Measurements from ENCODE around the gene IRF2BP2.

Gene IRF2BP2

DNA sequence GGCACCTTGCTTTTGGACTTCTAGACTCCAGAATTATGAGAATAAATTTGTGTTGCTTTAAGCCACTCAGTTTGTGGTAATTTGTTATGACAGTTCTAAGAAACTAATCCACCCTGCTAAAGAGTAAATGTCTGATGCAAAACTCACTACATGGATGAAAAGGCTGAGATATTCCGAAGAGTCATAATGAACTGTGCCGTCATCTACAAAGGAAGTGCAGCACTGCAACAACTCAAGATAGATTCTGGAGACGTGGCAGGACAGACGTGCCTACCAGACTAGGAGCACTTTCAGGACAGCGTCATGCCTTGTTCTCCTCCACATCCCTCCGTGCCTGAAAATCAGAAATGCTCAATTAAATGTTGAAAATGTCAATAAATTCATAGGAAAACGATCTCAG is 24.4 kb upstream of the IRF2BP2 start:
- no peak for DNase-seq (ENCODE audit: low spot score)

DNA sequence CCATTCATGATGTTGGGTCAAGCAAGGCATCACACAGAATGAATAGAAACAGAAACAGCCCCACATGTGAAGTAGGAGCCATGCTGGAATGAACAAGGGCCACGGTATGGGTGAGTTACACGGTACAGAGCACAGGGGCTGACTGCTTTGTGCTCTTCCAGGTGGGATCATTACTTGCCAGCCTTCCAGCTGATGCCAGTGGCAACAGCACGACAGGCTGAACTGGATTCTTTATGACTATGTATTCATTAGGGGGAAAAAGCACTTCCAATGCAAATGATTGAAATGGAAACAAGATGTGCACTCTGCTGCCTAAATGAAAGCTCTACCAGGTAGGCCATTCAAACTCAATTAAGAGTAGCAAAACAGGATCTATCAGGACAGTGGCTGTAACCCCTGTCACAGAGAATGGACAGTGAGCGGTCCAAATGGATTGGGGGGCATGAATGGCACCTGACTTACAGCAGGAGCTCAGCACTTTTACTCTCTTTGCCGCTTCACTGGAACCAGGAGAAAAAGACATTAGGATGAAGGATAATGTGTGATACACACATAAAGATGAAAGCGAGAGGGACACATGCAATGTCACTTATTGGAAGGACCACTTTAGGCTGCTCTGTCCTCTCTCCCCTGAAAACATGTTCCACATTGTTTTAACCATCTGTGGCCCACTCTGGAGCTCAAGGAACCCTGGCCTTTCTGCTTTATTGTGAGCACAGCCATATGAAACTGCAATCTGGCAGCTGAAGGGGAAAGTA is 23.4 kb upstream of the IRF2BP2 start:
- DNase-seq (ENCODE audit: low spot score), result no peak

DNA sequence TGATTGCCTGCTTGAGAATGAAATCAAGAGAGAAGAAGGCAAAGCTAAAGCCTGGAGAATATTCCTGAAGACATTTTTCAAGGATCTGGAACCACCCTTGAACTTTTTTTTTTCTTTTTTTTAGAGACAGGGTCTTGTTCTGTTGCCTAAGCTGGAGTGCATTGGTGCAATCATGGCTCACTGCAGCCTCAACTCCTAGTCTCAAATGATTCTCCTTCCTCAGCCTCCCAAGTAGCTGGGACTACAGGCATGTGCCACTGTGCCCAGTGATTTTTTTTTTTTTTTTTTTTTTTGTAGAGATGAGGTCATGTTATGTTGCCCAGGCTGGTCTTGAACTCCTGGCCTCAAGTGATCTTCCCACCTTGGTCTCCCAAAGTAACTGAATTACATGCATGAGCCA is 22.2 kb upstream of the IRF2BP2 start:
- DNase-seq (ENCODE audit: low spot score), result no peak

DNA sequence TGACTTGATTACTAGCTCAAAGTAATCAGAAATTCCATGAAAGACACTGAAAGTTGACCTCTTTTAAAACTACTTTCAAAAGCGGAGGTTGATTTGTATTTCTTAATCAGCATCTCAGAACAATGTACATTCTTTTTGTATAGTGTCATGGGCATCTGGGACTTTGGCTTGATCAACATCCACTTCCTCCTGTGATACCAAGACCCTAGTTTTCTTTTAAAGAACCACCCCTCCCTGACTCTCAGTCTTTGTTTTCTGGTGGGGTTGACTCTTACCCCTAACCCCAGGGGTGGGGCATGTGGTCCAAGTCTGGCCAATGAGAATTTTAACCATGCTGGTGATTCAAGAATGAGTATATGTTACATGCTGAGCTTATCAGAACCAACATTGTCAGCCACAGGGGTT is 21.7 kb upstream of the IRF2BP2 start:
- no peak for DNase-seq (ENCODE audit: low spot score)

DNA sequence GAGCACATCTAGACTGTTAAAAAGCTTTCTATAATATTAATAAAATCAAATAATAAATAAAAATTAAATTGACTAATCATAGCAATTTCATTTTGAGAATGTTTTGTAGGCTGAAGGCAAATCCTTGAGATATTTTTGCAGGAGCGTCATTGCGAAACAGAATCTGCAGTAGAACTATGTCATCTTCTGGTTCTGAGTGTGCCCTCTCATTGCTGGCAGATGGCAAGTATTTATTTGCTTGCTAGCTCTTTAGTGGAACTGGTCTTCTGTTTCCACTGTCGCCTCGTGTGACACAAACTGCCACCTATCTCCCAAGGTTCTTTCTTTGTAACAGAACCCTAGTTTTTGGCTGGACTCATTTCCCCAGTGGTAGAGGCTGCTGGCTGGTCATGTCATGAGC is 19.0 kb upstream of the IRF2BP2 start:
- no peak for DNase-seq (ENCODE audit: low spot score)

DNA sequence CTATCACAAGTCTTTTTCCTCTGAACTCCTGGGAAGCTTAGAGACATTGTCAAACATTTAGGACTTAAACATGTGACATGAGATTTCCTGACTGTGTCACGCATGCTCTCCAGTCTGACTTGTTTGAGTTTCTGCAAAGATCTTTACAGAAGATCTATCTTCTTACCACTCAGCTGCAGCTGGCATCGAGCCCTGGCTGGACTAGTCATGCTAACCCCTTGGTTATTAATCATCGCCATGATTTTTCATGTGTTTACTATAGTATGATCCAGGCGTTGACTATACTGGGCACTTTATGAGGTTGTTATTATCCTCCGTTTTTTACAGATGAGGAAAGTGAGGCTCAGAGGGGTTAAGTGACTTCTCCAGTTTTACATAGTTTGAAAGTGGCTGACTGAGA is 18.1 kb upstream of the IRF2BP2 start:
- DNase-seq (ENCODE audit: low spot score), result no peak

DNA sequence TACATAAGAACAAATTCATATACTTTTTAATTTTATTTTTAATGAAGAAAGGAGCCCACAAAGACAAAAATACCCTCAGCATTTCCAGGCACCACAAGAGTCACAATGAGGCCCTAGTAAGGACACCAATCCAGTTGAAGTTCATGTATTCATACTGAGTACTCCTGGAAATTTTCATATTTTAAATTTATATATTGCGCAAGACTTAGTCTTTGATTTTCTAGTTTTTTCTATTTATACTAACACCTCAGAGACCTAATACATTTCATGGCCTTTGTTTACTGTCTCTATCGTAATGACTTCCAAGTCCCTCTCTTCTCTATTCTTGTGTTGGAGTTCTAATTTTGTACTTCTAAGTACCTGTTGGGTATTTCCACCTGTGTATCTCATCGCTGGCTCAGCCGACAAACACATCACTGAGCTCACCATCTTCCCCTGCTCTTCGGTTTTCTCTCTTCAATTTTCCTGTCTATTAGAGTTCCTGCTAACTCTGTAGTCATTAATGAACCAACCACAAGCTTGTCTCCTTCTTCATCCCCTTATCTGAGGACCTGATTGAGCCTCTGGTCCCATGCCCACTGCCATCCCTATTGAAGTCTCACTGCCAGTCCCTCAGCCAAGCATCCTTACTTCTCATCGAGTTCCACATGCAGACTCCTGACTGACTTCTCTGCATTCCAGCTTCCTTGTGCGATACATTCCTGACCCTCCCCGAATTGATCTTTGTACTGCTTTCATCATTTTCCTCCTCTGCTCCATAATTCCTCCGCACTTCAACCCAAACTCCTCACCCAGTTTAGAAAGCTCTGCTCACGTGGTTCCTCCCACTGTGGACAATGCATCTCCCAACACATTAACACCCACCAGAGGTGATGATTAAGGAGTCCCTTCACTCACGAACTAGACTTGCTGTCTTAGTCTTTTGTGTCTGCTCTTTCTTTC is 17.3 kb upstream of the IRF2BP2 start:
- no peak for DNase-seq (ENCODE audit: low spot score)

DNA sequence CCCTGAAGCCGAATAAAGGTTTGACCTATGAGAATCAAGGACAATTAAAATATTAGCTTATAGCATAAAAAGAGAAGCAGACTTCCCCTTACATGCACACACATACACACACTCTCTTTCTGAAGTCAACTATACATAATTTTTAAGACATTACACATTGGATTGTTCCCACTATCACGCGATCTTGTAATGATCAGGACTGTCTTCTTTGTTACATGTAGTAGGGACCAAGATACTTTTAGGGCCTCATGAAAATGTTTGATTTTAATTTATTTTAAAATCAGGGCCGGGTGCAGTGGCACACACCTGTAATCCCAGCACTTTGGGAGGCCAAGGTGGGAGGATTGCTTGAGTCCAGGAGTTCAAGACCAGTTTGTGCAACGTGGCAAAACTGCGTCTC is 16.4 kb upstream of the IRF2BP2 start:
- no peak for DNase-seq (ENCODE audit: low spot score)

DNA sequence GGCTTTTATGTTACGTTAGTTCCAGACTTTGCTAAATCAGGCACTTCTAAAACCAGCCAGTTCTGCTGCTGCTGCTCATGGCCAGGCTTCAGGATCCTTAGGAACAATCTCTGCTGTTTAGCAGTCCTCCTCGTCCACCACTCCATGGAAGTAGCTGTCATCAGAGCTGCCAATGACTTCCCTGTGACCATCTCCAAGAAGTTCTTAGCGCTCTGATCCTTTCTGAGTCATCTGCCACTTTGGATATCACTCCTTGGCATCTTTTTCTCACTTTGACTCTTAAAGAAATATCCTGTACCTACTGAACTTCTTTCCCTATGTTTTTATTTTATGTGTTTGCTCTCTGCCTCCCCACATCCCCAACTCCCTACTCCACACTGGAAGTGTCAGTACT is 14.7 kb upstream of the IRF2BP2 start:
- DNase-seq (ENCODE audit: low spot score), result no peak

DNA sequence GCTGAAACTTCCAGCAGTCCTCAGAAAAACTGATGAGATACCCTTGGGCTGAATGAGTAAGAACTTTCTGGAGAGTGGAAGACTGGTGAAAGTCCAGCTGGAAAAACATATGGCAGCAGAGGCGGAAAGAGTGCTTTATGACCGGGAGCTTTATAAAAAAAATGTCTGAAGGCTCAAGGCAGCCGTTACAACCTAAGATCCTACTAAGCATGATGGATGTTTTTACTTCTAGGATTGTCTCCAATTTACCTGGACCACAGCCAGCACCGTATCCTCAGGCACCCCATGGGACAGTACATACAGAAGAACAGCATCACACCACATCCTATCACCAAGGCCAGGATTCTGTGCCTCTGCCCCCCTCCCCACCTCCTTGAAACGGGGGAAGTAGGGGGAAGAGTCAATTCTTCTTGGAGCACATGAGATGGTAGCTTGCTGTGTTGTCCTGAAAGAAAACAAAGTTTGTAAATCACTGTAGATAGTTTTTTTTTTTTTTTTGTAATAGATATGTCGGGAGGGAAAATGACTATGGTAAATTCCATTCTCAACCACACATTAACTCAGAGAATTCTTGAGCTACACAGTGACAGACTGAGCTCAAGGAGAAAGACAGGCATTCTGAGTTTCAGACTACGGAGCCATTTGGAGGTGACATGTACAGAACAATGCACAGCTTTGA is 11.8 kb upstream of the IRF2BP2 start:
- no peak for DNase-seq (ENCODE audit: low spot score)

DNA sequence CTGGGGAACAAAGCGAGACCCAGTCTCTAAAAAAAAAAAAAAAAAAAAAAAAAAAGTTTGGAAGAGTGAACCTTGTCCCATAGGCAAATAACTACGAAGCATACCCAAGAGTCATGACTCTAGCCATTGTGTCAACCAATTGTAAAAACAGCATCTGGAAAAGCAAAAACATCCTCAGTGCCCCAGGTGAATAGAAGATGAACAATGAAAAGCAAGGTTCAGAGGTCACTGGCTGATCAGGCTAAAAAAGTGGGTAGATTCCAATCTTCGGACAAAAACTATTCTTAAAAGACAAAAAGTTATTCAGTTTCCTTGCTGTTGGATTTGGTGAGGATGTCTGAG is 11.1 kb upstream of the IRF2BP2 start:
- no peak for DNase-seq (ENCODE audit: low spot score)

DNA sequence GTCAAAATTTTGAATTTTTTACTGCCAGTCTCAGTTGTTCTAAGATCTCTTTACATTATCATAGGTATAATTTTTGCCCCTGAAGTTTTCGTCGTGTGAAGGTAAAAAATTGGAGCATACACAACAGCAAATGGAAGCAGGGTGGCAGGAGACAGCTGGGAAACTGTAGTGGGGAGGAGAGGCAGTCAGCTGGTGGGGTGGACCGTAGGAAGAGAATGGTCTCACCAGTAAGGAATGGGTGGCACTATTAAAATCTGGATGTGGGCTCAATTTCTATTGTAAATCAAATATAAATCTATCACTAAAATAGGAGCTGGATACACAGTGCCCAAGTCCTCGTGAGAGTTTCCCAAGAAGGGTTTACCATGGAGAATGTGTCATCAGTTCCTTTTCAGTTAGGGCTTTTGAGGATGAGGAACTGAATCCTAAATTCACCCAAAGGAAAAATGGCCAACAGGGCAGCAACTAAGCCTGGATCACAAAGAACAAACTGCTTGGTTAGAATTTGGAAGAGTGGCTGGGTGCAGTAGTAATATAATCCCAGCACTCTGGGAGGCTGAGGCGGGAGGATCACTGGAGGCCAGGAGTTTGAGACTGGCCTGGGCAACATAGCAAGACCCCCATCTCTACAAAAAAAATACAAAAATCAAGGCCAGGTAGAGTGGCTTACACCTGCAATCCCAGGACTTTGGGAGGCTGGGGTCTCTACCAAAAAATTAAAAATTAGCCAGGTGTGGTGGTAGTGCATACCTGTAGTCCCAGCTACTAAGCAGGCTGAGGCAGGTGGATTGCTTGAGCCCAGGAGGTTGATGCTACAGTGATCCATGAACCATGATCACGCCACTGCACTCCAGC is 10.5 kb upstream of the IRF2BP2 start:
- no peak for DNase-seq (ENCODE audit: low spot score)

DNA sequence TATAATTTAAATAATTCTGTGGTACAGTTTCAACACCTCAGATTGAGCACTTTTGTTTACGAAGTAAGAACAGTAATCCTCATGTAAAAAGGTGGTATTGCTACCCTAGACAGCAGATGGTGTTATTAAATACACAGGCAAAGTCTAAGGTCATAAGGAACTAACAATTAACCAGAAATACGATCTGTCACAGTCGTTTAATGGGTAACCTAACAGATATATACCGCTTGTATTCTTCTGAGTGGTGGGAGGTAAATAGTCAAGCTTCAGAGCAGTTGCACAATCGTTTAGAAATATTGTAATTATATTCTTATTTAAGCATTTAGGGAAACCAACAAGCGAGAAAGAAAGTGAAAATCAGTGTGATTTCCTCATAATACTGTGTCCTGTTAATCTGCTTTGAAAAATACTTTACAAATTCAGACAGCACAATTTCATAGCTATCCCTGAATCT is 9.8 kb upstream of the IRF2BP2 start:
- no peak for DNase-seq (ENCODE audit: low spot score)

DNA sequence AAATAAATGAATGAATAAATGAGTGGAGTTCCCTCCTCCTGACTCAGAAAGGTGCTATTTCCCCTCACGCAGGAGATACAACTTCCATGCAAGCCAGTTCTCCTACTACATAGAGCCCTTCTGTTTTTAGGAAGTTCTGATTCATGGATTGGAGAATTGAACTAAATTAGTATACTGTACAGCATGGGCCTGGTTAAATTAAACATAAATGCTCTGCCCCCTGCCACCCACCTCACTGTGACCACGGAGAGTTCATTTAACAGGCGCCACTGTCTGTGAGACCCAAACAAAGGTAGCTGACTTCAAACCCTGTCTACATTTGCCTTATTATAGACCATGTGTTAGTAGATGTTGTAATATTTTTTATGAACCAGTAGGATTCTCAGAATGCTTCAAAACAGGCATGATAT is 9.1 kb upstream of the IRF2BP2 start:
- no peak for DNase-seq (ENCODE audit: low spot score)

DNA sequence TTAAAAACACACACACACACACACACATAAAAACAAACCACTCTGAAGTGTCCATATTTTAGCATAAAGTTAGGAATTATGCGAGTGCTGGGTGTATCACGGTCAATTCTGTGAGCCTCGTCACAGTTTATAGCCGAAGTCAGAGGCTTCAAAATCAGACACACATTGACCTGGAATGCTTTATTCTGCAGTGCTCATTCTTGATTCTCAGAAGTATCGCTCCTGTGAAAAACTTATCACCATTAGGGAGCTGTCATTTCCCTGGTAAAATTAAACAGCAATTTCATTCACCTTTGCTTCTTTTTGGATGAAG is 8.7 kb upstream of the IRF2BP2 start:
- no peak for DNase-seq (ENCODE audit: low spot score)

DNA sequence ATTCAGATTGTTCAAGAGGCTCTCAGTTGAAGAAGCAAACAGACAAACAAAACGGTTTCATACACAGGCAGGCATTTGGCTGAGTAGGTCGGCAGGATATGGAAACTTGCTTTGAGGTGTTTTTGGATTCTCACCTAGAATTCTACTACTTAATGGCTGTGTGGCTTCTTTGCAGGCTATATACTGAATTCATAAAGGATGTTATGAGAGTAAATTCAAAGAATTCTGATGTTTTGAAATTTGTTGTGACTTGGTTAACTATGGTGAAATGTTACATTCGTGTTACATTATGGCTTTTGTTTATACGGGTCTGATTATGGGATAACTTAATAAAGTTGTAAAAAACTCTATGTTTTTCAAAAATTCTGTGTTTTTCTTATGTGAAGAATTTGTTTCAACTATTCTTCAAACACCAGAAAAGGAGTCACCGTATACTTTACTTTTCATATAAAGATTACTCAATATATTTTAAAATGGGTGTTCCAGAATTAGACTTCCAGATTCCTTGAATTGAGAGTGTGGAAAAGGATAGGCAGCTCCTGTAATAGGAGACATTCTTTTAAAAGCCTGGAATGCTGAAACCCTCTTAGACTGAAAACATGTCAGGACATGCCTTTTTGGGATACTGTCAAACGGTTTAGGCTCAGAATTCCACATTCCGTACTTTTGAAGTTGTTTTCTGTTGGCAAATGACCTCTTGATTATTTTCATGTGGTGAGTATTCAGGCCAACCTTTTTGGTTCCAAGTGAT is 8.2 kb upstream of the IRF2BP2 start:
- DNase-seq (ENCODE audit: low spot score), result no peak

DNA sequence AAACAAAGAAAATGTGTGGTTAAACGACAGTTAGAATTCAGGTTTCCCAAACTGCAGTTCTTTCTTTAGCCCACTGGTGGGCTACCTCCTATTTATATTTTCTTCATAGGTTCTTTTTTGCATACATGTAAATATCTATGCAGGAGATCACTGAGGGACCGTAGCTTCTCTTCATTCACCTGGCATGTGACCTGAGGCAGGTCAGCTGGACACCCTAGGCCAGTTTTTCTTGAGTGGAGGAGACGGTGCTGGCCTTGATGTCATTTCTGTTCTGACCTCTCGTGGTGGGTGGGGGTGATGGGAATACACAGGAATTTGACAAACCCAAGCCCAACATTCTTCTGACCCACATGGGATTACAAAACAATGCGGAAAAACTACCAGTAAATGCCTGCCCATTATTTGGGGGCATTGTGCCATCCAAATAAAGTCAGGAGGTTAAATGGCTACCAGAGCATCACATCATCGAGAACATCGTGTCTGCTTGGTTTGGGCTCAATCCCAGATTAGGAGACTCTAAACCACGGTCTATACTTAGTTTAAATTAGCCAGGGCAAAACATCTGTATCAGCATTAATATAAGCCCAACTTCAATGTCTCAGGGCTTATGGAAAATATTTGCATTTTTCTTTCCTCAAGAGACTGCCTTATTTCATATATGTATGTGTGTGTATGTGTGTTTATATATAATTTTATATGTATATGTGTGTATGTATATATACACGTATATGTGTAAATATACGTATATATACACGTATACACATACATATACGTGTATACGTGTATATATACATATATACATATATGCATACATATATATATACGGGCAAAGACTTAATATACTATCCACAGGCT is 7.4 kb upstream of the IRF2BP2 start:
- DNase-seq (ENCODE audit: low spot score), result no peak

DNA sequence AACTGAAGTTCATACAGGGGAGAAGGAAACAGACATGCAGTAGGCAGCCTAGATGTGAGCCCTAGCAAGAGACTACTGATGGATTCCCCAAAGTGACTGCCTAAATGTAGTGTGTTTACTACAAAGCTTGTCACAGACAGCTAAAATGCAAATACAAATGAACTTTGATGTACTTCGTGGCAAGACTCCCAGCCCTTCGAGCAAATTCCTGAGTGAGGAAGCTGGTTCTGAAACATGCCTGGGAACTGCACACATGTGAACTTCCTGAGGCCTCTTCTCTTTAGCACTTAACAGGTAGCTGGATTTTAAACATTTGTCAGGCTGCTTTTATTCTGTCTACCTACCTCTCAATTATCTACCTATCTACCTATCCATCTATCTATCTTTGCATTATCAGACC is 6.7 kb upstream of the IRF2BP2 start:
- no peak for DNase-seq (ENCODE audit: low spot score)

DNA sequence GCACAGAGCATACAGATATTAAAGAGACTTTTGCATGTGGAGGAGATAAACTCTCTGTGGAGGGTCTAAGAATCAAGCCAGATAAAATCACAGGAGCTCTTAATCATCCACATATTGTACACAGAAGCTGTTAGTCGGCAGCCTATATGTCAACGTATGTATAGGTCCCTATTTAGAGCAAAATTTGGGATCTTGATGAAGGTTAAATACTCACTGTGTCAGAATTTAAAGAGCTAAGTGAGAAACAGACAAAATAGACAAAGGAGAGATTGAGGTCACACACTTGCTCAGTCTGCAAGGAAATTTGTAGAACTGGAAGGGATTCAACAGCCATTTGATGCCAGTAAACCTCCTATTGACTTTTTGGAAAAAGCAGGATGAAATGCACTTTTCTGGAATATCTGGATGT is 4.1 kb upstream of the IRF2BP2 start:
- DNase-seq (ENCODE audit: low spot score), result no peak

DNA sequence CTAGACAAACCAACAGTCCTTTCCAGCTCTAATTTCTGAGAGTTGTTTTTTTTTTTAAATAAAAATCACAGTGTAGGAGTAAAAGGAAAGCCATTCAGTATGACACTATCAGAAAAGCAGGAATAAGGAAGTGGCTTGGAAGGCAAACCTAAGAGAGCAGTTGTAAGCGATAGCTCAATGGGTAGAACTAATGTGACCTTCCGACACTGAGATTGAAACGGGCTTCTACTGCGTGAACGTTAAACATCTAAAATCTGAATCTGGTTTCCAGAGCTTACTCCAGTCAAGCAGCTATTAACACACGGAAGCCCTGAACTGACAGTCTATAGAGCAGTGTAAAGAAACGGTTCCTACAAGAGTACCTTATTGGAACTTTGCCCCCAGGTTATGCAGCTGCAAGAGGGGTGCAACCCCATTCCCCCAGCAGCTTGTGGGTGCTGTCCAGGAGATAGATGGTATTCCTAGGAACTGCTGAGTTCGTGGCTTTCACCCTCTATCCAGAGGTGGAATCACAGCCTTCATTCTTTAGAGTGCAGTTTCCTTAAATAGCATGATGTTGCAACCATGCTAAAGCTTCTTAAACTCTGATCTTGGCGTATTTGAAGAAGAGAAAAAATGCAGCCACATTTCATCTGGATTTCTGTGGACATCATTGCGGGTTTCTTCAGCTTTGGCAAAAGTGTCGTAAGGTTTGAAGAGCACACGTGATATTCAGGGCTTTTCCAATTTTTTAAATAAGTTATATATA is 3.3 kb upstream of the IRF2BP2 start:
- no peak for DNase-seq (ENCODE audit: low spot score)
